IPS-20b (cell line): Measurements from ENCODE around the gene GOLGA8M.
"Not testable (repeated sequence)": the region's sequence is repeated elsewhere in the genome, so short reads cannot be mapped to it uniquely, and the experiment has no call there.

Experiments used
- H3K27ac ChIP-seq: one replicate; pipeline ENCODE4 v1.5.1; 2013; ENCODE audit warnings: low read length
- H3K27me3 ChIP-seq: 2 replicates; pipeline ENCODE4 v1.6.1; 2013; ENCODE audit warnings: mild to moderate bottlenecking, low read length, inconsistent platforms; ENCODE audit not compliant: insufficient read depth
- H3K36me3 ChIP-seq: 2 replicates; pipeline ENCODE4 v1.6.1; 2013; ENCODE audit warnings: low read depth, mild to moderate bottlenecking, inconsistent platforms, low read length, moderate library complexity; ENCODE audit not compliant: insufficient read depth
- H3K4me1 ChIP-seq: 2 replicates; pipeline ENCODE4 v1.6.1; 2013; ENCODE audit warnings: mild to moderate bottlenecking, control low read depth, inconsistent platforms, low read length, moderate library complexity; ENCODE audit not compliant: insufficient read depth
- H3K4me3 ChIP-seq: 2 replicates; pipeline ENCODE4 v1.5.1; 2013; ENCODE audit warnings: mild to moderate bottlenecking, low read length, inconsistent platforms
- H3K9ac ChIP-seq: 2 replicates; pipeline ENCODE4 v1.6.1; 2013; ENCODE audit warnings: low read depth, mild to moderate bottlenecking, inconsistent platforms, low read length, moderate library complexity
- H3K9me3 ChIP-seq: 2 replicates; pipeline ENCODE4 v1.6.1; 2013; ENCODE audit warnings: mild to moderate bottlenecking, low read depth, low read length, inconsistent platforms; ENCODE audit not compliant: insufficient read depth

GOLGA8M gene, protein sequence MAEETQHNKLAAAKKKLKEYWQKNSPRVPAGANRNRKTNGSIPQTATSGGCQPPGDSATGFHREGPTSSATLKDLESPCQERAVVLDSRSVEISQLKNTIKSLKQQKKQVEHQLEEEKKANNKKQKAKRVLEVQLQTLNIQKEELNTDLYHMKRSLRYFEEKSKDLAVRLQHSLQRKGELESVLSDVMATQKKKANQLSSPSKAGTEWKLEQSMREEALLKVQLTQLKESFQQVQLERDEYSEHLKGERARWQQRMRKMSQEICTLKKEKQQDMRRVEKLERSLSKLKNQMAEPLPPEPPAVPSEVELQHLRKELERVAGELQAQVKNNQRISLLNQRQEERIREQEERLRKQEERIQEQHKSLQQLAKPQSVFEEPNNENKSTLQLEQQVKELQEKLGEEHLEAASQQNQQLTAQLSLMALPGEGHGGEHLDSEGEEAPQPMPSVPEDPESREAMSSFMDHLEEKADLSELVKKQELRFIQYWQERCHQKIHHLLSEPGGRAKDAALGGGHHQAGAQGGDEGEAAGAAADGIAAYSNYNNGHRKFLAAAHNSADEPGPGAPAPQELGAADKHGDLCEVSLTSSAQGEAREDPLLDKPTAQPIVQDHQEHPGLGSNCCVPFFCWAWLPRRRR

DNA sequence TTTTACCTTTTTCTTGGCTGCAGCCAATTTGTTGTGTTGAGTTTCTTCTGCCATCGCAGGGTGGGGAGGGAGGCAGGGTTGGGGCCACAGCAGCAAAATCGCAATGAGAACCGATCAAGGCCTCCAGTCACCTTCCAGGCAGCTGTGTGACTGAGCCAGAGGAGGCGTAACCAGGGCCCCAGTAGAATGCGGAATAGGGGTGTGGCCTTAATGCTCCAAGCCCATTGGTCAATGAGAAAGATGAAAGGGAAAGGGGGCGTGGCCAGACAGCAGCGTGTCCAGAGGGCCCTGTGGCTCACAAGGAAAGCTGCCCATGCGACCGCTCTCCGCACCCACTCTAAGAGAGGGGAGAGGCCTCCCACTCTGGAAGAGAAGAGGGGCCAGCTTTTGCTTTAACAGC, at the start of gene GOLGA8M:
GOLGA8M (minus strand) TSS at position 152 of the 400 bp plus-strand sequence; CDS start at position 54, 98 bp downstream.
- not testable (repeated sequence) for H3K4me1 ChIP-seq, H3K9me3 ChIP-seq, H3K27me3 ChIP-seq, H3K27ac ChIP-seq, H3K36me3 ChIP-seq, H3K9ac ChIP-seq, H3K4me3 ChIP-seq

DNA sequence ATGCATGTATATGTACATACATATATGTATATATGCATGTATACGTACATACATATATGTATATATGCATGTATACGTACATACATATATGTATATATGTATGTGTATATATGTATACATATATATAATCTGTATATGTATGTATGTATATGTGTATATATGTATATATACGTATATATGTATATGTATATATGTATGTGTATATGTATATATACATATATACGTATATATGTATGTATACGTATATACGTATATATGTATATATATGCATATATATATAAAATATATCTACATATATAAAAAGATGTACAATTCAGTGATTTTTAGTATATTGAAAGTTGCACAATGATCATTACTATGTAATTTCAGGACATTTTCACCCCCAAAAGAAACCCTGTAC, 30.7 kb upstream of the GOLGA8M start:
- H3K27me3 ChIP-seq, H3K36me3 ChIP-seq, H3K9ac ChIP-seq, H3K27ac ChIP-seq, H3K9me3 ChIP-seq, H3K4me3 ChIP-seq, H3K4me1 ChIP-seq: not testable (repeated sequence)

DNA sequence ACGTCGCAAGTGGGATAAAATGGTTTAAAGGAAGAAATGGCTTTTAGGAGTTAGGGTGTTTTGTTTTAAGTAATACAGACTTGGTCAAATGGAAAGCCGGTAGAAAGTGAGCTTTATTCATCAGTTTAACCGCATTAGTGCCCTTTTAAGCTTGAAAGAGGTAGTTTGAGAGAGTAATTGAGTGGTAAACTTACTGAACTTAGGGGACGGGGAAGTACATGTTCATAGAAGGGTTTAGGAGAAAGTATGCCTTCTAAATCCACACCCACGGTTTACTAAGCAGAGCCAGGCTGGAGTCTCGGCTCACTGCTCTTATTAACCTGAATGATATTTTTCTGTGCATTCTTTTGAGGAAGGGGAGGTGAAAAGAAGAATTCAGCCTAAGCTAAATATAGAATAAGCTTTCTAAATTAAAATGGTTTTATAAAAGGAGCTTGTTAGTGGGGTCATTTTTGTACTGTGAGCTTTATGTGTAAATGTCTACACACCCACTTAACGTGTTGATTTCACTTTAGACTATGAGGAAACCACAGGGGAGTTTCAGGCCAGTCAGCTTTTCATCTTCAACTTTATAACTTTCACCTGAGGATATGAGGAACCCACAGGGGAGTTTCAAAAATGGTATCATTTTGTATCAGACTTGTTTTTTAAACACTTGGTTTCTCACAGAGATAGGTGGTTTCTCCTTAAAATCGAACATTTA, 26.5 kb upstream of the GOLGA8M start:
- peaks cover 13% of the 10 kb centered on the region; the same call in 1 of the 2 replicates for H3K27me3 ChIP-seq
- H3K9me3 ChIP-seq, H3K4me3 ChIP-seq, H3K27ac ChIP-seq, H3K4me1 ChIP-seq, H3K9ac ChIP-seq, H3K36me3 ChIP-seq: not testable (repeated sequence)

DNA sequence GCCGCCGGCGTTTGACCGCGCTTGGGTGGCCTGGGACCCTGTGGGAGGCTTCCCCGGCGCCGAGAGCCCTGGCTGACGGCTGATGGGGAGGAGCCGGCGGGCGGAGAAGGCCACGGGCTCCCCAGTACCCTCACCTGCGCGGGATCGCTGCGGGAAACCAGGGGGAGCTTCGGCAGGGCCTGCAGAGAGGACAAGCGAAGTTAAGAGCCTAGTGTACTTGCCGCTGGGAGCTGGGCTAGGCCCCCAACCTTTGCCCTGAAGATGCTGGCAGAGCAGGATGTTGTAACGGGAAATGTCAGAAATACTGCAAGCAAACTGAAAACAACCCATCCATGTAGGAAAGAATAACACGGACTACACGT, 26.0 kb upstream of the GOLGA8M start:
- H3K4me3 ChIP-seq, H3K9ac ChIP-seq, H3K9me3 ChIP-seq, H3K27ac ChIP-seq, H3K36me3 ChIP-seq, H3K4me1 ChIP-seq: not testable (repeated sequence)
- H3K27me3 ChIP-seq: peaks cover 13% of the 10 kb centered on the region; the same call in 1 of the 2 replicates

DNA sequence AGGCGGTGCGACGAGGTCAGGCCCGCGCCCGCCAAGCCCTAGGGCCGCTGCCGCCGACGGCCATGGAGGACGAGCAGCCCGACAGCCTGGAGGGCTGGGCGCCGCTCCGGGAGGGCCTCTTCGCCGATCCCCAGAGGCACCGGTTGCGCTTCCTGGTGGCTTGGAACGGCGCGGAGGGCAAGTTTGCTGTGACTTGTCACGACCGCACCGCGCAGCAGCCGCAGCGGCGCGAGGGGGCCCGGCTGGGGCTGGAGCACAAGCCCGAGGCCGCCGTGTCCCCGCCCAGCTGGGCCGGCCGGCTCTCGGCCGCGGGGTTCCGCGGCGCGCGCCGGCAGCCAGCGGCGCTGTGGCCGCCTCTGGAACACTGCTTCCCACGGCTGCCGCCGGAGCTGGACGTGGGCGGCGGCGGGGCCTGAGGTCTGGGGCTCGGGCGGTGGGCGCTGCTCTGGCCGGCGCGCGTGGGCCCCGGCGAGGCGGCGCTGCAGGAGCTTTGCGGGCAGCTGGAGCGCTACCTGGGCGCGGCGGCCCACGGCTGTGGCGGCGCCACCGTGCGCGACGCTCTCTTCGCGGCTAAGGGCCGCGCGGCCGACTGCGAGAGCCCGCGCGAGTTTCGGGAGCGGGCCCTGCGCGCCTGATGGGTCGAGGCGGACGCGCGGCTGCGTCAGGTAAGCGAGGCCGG, 25.4 kb upstream of the GOLGA8M start:
- H3K4me3 ChIP-seq, H3K36me3 ChIP-seq, H3K4me1 ChIP-seq, H3K9me3 ChIP-seq, H3K9ac ChIP-seq, H3K27ac ChIP-seq: not testable (repeated sequence)
- H3K27me3 ChIP-seq: peaks cover 13% of the 10 kb centered on the region; the same call in 1 of the 2 replicates

DNA sequence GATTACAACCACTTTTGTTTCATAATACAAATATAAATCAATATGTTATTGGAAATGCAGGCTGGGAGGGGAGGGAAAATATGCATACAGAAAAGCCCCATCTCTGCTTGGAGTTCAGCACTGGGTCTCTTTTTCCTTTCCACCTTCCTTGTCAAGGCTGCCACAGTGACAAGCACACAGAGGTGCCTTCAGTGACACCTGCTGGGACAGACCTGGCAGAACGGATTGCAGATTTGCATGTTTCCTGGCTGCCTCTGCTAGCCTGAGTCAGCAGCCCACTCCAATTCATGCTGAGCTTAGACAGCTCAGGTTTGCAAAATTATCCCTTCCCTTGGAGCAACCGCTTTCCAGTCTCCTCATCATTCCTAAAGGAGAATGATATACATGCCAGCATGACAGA, 15.8 kb upstream of the GOLGA8M start:
- not testable (repeated sequence) for H3K4me3 ChIP-seq, H3K9me3 ChIP-seq, H3K4me1 ChIP-seq, H3K27ac ChIP-seq, H3K36me3 ChIP-seq, H3K9ac ChIP-seq, H3K27me3 ChIP-seq

DNA sequence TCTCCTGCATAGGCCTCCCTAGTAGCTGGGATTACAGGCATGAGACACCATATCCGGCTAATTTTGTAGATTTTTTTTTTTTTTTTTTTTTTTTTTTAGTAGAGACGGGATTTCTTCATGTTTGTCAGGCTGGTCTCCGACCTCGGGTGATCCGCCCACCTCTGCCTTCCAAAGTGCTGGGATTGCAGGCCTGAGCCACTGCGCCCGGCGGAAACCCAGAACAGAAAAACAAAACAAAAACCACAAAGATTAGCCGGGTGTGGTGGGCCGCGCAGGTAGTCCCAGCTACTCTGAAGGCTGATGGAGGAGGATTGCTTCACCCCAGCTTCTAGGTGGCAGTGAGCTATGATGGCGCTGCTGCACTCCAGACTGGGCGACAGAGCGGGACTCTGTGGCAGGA, 14.8 kb upstream of the GOLGA8M start:
- not testable (repeated sequence) for H3K4me3 ChIP-seq, H3K4me1 ChIP-seq, H3K9me3 ChIP-seq, H3K27me3 ChIP-seq, H3K9ac ChIP-seq, H3K36me3 ChIP-seq, H3K27ac ChIP-seq

DNA sequence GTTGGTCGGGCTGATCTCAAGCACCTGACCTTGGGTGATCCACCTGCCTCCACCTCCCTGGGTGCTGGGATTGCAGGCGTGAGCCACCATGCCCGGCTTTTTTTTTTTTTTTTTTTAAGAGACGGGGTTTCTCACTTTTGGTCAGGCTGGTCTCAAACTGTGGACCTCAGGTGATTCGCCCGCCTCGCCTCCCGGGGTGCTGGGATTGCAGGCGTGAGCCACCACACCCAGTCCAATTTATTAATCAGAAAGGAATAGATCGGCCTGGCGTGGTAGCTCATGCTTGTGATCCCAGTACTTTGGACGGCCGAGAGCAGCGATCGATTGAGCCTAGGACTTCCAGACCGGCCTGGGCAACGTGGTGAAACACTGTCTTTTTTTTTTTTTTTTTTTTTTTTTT, 13.9 kb upstream of the GOLGA8M start:
- H3K9ac ChIP-seq: no peak overlapping the region
- no peak overlapping the region for H3K4me3 ChIP-seq
- no peak overlapping the region for H3K27ac ChIP-seq
- H3K9me3 ChIP-seq: no peaks in the 10 kb centered on the region
- no peaks in the 10 kb centered on the region for H3K27me3 ChIP-seq
- H3K4me1 ChIP-seq: peaks cover 3% of the 10 kb centered on the region; the same call in 1 of the 2 replicates
- no peaks in the 10 kb centered on the region for H3K36me3 ChIP-seq

DNA sequence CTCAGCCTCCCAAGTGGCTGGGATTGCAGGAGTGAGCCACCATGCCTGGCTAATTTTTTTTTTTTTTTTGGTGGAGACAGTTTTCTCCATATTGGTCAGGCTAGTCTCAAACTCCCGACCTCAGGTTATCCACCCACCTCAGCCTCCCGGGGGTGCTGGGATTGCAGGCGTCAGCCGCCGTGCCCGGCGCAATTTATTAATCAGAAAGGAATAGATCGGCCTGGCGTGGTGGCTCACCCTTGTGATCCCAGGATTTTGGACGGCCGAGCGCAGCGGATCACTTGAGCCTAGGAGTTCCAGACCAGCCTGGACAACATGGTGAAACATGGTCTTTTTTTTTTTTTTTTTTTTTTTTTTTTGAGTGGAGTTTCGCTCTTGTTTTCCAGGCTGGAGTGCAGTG, 13.3 kb upstream of the GOLGA8M start:
- H3K27ac ChIP-seq: no peak overlapping the region
- H3K9me3 ChIP-seq: no peaks in the 10 kb centered on the region
- no peak overlapping the region for H3K4me3 ChIP-seq
- peaks cover 3% of the 10 kb centered on the region; the same call in 1 of the 2 replicates for H3K4me1 ChIP-seq
- no peaks in the 10 kb centered on the region for H3K27me3 ChIP-seq
- no peaks in the 10 kb centered on the region for H3K36me3 ChIP-seq
- H3K9ac ChIP-seq: no peak overlapping the region

DNA sequence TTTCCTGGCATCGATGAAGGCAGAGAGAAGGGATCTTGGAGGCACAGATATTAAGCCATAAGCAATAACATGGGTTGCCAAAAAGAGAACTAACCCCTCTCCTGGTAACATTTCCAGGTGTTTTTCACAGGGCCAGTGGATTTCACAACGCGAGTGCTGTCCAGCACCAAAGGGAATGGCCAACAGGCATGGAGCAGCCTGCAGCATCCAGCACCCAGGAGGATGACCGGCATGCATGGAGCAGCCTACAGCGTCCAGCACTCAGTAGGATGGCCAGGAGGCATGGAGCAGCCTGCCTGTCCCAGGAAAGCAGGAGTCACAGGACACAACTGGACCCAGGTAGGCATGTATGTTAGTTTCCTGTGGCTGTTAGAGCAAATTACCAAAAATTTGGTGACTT, 11.8 kb upstream of the GOLGA8M start:
- H3K27ac ChIP-seq, H3K9me3 ChIP-seq, H3K36me3 ChIP-seq, H3K9ac ChIP-seq, H3K27me3 ChIP-seq, H3K4me3 ChIP-seq, H3K4me1 ChIP-seq: not testable (repeated sequence)

DNA sequence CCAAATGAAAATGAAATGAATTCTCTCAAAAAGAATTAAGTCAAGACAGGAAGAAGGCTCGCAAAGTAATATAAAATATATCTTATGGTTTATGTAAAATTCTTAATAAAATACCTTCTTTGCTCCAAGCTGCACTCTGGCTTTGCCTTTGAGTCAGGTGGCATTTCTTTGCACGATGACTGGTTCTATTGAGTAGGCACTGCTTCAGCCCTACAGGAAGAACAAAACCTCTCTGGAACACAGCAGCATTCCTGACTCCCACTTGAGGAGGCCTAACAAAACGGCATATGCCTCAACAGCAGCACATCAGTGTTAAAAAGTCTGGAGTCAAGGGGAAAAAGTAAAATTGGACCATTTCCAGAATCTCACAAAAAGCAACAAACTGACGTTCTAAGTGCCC, 7.4 kb upstream of the GOLGA8M start:
- H3K27ac ChIP-seq, H3K36me3 ChIP-seq, H3K27me3 ChIP-seq, H3K4me3 ChIP-seq, H3K4me1 ChIP-seq, H3K9ac ChIP-seq, H3K9me3 ChIP-seq: not testable (repeated sequence)
